WTC11 (cell line): ENCODE measurements around the gene HELB. TPM values are rescaled to one million over a fixed set of nuclear protein-coding genes. Genes with fewer than 3 reads are reported as not detected.

ENCODE experiments used
- ATAC-seq: fragments of 200-7000 bp; cut with Tn5 transposase; 2 replicates; pipeline ENCODE4 v1.10.0; 2021; ENCODE audit warnings: mild to moderate bottlenecking, moderate library complexity
- CTCF ChIA-PET: fragments of 300-600 bp; sonication (Branson Sonifier 250); formaldehyde crosslinking; loops from one replicate; lab custom pipeline; 2021; ENCODE audit warnings: antibody characterized with exemption; lab: Charles Lee
- POLR2A ChIA-PET: fragments of 350-600 bp; sonication (Branson Sonifier 250); formaldehyde crosslinking; loops from one replicate; lab custom pipeline; 2021; ENCODE audit warnings: antibody characterized with exemption; lab: Charles Lee
- DNase-seq: peaks from one replicate; pipeline ENCODE4 v3.0.0; 2021; ENCODE audit warnings: low spot score
- H3K27ac Mint-ChIP-seq: 2 replicates; pipeline ENCODE4 v1.8.0; 2021; ENCODE audit warnings: mixed read lengths
- H3K27me3 Mint-ChIP-seq: 2 replicates; pipeline ENCODE4 v1.8.0; 2021; ENCODE audit warnings: low read depth, mild to moderate bottlenecking, moderate library complexity, mixed read lengths
- H3K36me3 Mint-ChIP-seq: 2 replicates; pipeline ENCODE4 v1.8.0; 2021; ENCODE audit warnings: mixed read lengths
- H3K4me1 Mint-ChIP-seq: 2 replicates; pipeline ENCODE4 v1.8.0; 2022; ENCODE audit warnings: mixed read lengths
- H3K4me3 Mint-ChIP-seq: 2 replicates; pipeline ENCODE4 v1.8.0; 2021; ENCODE audit warnings: mild to moderate bottlenecking, moderate library complexity, mixed read lengths
- H3K9me3 Mint-ChIP-seq: 2 replicates; pipeline ENCODE4 v1.8.0; 2021; ENCODE audit warnings: mixed read lengths
- AR ChIP-seq: fragments of 250-450 bp; sonication (Bioruptor Pico); IDR thresholded peaks from 2 replicates; pipeline ENCODE4 v1.9.0; 2021; ENCODE audit warnings: mild to moderate bottlenecking
- CDX4 ChIP-seq: fragments of 250-450 bp; sonication (Bioruptor Pico); IDR thresholded peaks from 2 replicates; pipeline ENCODE4 v1.9.0; 2021; ENCODE audit warnings: moderate library complexity, mild to moderate bottlenecking, inconsistent platforms, borderline replicate concordance
- FOXK1 ChIP-seq: sonication (generic); formaldehyde crosslinking; IDR thresholded peaks from 2 replicates; pipeline ENCODE4 v1.8.0; 2022; ENCODE audit warnings: mild to moderate bottlenecking, moderate library complexity, missing genetic modification reagents
- IRF2 ChIP-seq: sonication (generic); formaldehyde crosslinking; IDR thresholded peaks from 2 replicates; pipeline ENCODE4 v1.8.0; 2022; ENCODE audit warnings: low read depth, missing genetic modification reagents, borderline replicate concordance
- MLX ChIP-seq: sonication (generic); formaldehyde crosslinking; IDR thresholded peaks from 2 replicates; pipeline ENCODE4 v1.8.1; 2023; ENCODE audit warnings: mild to moderate bottlenecking, missing genetic modification reagents, moderate library complexity
- MYBL2 ChIP-seq: sonication (generic); formaldehyde crosslinking; IDR thresholded peaks from 2 replicates; pipeline ENCODE4 v1.8.1; 2023; ENCODE audit warnings: mild to moderate bottlenecking, moderate library complexity, missing genetic modification reagents
- OVOL2 ChIP-seq: fragments of 250-450 bp; sonication (Bioruptor Pico); IDR thresholded peaks from 2 replicates; pipeline ENCODE4 v1.9.0; 2021; ENCODE audit warnings: mild to moderate bottlenecking, borderline replicate concordance
- RELA ChIP-seq: sonication (generic); formaldehyde crosslinking; IDR thresholded peaks from 2 replicates; pipeline ENCODE4 v1.8.1; 2022; ENCODE audit warnings: missing genetic modification reagents, mild to moderate bottlenecking, borderline replicate concordance
- SP1 ChIP-seq: sonication (generic); formaldehyde crosslinking; conservative IDR thresholded peaks from 2 replicates; pipeline ENCODE4 v1.8.1; 2022; ENCODE audit warnings: missing genetic modification reagents
- STAT6 ChIP-seq: sonication (generic); formaldehyde crosslinking; conservative IDR thresholded peaks from 2 replicates; pipeline ENCODE4 v1.8.1; 2023; ENCODE audit warnings: mild to moderate bottlenecking, low read depth, missing genetic modification reagents, moderate library complexity
- TEAD1 ChIP-seq: sonication (generic); formaldehyde crosslinking; IDR thresholded peaks from 2 replicates; pipeline ENCODE4 v1.8.0; 2022; ENCODE audit warnings: mild to moderate bottlenecking, missing genetic modification reagents
- ZNF121 ChIP-seq: sonication (generic); formaldehyde crosslinking; IDR thresholded peaks from 2 replicates; pipeline ENCODE4 v1.8.0; 2023; ENCODE audit warnings: missing genetic modification reagents
- ZNF263 ChIP-seq: sonication (generic); formaldehyde crosslinking; IDR thresholded peaks from 2 replicates; pipeline ENCODE4 v1.8.1; 2022; ENCODE audit warnings: low read depth, mild to moderate bottlenecking, moderate library complexity, missing genetic modification reagents
- ZNF317 ChIP-seq: sonication (generic); formaldehyde crosslinking; IDR thresholded peaks from 2 replicates; pipeline ENCODE4 v1.8.1; 2023; ENCODE audit warnings: low read depth, mild to moderate bottlenecking, moderate library complexity, missing genetic modification reagents, borderline replicate concordance
- total RNA-seq: library from RNA; stranded (reverse); gene quantifications from 3 replicates; pipeline ENCODE4 v1.2.3, GENCODE V29; 2021

HELB gene
- total RNA-seq, 1 experiment from 2014 or later, result 9.7 TPM

- peaks cover 33% of the 10 kb centered on the region for H3K36me3 Mint-ChIP-seq
- peaks cover 2% of the 10 kb centered on the region; the same call in 1 of the 2 replicates for H3K4me1 Mint-ChIP-seq
- no peak overlapping the region for H3K27ac Mint-ChIP-seq
- no peak for ATAC-seq
- DNase-seq, result no peak
- ChIA-PET CTCF (no interaction called here), POLR2A (no interaction called here)
- TF ChIP-seq ZNF121 (no peak), STAT6 (no peak), CDX4 (CRISPR knock-in tag) (no peak)
- no peaks in the 10 kb centered on the region for H3K27me3 Mint-ChIP-seq
- no peak overlapping the region for H3K4me3 Mint-ChIP-seq
- no peaks in the 10 kb centered on the region for H3K9me3 Mint-ChIP-seq
These were observed 7.3 kb downstream of the HELB start for GRCh38 chr12:66309606-66310005.

- POLR2A ChIA-PET, result no interaction called here
- Mint-ChIP-seq H3K27me3 (no peaks in the 10 kb centered on the region), H3K36me3 (peaks cover 19% of the 10 kb centered on the region), H3K4me3 (no peak overlapping the region), H3K27ac (no peak overlapping the region), H3K9me3 (no peaks in the 10 kb centered on the region), H3K4me1 (no peaks in the 10 kb centered on the region)
- ATAC-seq (no peak), DNase-seq (no peak)
- CTCF ChIA-PET, result no interaction called here
- TF ChIP-seq MYBL2 (CRISPR knock-in tag) (no peak), ZNF263 (no peak), OVOL2 (CRISPR knock-in tag) (no peak), RELA (CRISPR knock-in tag) (no peak), TEAD1 (no peak), SP1 (CRISPR knock-in tag) (no peak), IRF2 (no peak), STAT6 (no peak), AR (CRISPR knock-in tag) (no peak), ZNF317 (CRISPR knock-in tag) (no peak), FOXK1 (CRISPR knock-in tag) (no peak), MLX (CRISPR knock-in tag) (no peak)
These were observed 9.9 kb downstream of the HELB start for GRCh38 chr12:66312189-66312588.
